Adrenal gland (tissue), 5 donors: ENCODE measurements around the gene IHH.

Experiments used
- POLR2A ChIP-seq, 2 donors: fragments of 450-650 bp; IDR thresholded peaks; one replicate each; pipeline ENCODE4 v1.6.1; 2017; ENCODE audit warnings: antibody characterized with exemption in 2 of 2, mild to moderate bottlenecking in 2 of 2, moderate library complexity in 1 of 2
- TF ChIP-seq, protein P1 (sequence below), 6 experiments: fragments of 450-650 bp in 4 of 6; fragments of 200-600 bp in 2 of 6; sonication (generic) in 1 of 6; IDR thresholded peaks; 1 replicate in 5 of 6; 2 replicates in 1 of 6; pipeline versions ENCODE4 v1.5.1 to v1.8.0; 2016 to 2021; ENCODE audit warnings: antibody characterized with exemption in 6 of 6, mild to moderate bottlenecking in 2 of 6, moderate library complexity in 1 of 6
- donor health status: DM: no; HTN: no; CAD: no.

GRCh38 chr2:219049282-219049681 lies 11.4 kb downstream of the IHH start:
- TF ChIP-seq, protein P1, sequence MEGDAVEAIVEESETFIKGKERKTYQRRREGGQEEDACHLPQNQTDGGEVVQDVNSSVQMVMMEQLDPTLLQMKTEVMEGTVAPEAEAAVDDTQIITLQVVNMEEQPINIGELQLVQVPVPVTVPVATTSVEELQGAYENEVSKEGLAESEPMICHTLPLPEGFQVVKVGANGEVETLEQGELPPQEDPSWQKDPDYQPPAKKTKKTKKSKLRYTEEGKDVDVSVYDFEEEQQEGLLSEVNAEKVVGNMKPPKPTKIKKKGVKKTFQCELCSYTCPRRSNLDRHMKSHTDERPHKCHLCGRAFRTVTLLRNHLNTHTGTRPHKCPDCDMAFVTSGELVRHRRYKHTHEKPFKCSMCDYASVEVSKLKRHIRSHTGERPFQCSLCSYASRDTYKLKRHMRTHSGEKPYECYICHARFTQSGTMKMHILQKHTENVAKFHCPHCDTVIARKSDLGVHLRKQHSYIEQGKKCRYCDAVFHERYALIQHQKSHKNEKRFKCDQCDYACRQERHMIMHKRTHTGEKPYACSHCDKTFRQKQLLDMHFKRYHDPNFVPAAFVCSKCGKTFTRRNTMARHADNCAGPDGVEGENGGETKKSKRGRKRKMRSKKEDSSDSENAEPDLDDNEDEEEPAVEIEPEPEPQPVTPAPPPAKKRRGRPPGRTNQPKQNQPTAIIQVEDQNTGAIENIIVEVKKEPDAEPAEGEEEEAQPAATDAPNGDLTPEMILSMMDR (IDR thresholded peaks at IDR 0.05): no peak
- TF ChIP-seq POLR2A (IDR thresholded peaks at IDR 0.05): no peak
